Body of pancreas (tissue), 4 donors: Measurements from ENCODE around the gene TESK2.

ENCODE experiments used
- POLR2A ChIP-seq, 3 donors: fragments of 450-650 bp; IDR thresholded peaks; one replicate each; pipeline ENCODE4 v1.6.1; 2016; ENCODE audit warnings: antibody characterized with exemption in 3 of 3, mild to moderate bottlenecking in 2 of 3
- TF ChIP-seq, protein P1 (sequence below), 7 experiments: fragments of 450-650 bp in 4 of 7; fragments of 200-600 bp in 3 of 7; sonication (generic) in 3 of 7; IDR thresholded peaks; one replicate each; pipeline ENCODE4 v1.5.1; 2016 to 2019; ENCODE audit warnings: antibody characterized with exemption in 7 of 7

DNA sequence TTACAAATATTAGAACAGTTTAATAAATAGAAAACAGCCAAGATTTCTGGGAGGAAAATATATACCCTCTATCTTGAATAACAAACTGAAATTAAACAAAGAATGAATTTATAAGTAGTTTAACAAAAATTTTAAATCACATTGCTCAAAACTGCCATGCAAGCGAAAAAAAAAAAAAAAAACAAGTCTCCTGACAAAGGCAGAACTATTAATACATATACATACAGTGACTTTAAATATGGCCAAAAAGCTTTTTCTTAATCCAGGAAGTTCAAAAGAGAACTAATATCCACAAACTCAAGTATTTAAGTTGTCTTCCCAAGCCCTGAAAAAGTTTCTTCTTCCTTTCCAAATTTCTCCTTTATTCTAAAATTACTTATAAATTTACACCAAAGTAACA is 87.2 kb downstream of the TESK2 start:
- TF ChIP-seq POLR2A (IDR thresholded peaks at IDR 0.05), result no peak
- TF ChIP-seq, protein P1, sequence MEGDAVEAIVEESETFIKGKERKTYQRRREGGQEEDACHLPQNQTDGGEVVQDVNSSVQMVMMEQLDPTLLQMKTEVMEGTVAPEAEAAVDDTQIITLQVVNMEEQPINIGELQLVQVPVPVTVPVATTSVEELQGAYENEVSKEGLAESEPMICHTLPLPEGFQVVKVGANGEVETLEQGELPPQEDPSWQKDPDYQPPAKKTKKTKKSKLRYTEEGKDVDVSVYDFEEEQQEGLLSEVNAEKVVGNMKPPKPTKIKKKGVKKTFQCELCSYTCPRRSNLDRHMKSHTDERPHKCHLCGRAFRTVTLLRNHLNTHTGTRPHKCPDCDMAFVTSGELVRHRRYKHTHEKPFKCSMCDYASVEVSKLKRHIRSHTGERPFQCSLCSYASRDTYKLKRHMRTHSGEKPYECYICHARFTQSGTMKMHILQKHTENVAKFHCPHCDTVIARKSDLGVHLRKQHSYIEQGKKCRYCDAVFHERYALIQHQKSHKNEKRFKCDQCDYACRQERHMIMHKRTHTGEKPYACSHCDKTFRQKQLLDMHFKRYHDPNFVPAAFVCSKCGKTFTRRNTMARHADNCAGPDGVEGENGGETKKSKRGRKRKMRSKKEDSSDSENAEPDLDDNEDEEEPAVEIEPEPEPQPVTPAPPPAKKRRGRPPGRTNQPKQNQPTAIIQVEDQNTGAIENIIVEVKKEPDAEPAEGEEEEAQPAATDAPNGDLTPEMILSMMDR (IDR thresholded peaks at IDR 0.05), result no peak
